HG02973 (cell line): ENCODE measurements around the gene SFXN1.

Experiments
- ATAC-seq: cut with Tn5 transposase; IDR thresholded peaks from one replicate; pipeline ENCODE4 v1.9.1; 2021; ENCODE audit warnings: moderate library complexity; ENCODE audit not compliant: unreplicated experiment

Gene SFXN1

DNA sequence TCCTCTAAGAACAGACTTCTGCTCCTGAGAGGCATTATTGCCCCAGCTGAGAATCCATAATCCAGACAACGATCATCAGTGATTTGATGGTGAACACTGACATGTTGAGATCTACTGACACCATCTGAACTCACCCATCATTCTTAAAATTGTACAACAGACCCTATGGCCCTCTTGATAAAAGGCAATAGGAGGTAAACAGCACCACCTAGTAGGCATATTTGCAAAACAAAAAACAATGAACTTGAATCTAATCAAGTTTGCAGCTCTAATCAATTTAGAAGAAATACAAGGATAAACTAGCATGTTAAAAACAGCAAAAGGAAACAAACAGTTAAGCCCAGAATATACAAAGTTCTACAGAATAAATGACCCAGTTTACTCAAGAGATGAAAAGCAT lies 89.6 kb downstream of the SFXN1 start:
- no peak for ATAC-seq

DNA sequence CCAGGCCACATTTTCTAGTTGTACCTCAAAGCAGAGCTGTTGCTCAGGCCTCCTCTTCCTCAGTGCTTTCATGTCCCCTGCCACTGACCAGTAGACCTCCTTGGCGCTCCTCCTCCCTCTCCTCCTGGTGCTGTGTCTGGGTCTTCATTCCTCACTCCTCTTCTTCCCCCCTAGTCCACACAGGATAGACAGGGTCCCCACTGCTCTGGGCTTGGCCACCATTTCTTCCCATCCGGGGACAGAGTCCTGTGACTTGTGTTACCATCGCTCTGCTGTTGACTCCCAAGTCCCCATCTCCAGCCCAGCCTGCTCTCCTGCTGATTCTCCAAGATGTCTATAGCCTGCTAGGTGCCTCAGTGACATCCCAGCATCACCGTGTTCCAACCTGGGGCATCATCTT lies 91.3 kb downstream of the SFXN1 start:
- ATAC-seq, result no peak

DNA sequence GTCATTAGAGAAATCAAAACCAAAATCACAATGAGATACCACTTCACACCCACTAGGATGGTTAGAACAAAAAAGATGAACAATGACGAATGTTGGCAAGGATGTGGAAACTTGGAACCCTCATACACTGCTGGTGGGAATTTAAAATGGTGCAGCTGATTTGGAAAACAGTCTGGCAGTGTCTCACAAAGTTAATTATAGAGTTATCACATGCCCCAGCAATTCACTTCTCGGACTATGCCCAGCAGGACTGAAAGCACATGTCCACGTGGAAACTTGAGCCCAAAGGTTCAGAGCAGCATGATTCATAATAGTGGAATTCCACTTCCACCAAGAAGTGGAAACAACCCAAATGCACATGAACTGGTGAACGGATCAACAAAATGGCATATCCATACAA lies 94.5 kb downstream of the SFXN1 start:
- ATAC-seq, result no peak

DNA sequence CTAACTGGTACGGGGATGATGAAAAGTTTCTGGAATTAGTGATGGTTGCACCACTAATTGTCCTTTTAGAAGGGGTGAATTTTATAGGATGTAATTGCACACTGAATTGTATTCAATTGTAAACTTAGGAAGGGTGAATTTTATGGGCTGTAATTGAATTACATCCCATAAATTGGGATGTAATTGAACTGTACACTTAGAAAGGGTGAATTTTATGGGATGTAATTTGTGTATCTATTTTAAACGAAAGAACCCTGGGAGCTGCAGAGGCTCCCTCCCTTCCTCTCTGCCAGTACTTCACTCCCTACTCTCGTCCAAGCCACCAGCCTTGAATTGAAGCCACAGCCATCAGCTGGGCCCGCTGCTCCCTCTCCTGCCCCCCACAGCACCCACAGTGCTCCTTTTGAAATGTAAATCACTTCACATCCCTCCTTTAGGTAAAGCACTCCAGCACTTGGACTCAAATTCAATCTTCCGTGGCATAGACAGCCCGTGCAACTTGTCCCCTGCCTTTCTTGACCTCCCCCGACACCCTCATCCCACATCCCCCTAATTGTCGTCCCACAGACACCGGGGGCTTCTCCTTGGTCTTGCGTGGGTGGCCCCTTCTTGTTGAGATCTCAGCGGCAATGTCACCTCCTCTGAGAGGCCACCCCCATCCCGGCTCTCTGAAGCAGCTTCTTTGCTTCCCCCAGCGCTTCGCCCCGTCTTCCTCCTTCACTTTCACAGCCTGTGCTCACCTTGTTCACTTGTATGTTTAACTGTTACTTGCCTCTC lies 95.3 kb downstream of the SFXN1 start:
- ATAC-seq, result no peak

DNA sequence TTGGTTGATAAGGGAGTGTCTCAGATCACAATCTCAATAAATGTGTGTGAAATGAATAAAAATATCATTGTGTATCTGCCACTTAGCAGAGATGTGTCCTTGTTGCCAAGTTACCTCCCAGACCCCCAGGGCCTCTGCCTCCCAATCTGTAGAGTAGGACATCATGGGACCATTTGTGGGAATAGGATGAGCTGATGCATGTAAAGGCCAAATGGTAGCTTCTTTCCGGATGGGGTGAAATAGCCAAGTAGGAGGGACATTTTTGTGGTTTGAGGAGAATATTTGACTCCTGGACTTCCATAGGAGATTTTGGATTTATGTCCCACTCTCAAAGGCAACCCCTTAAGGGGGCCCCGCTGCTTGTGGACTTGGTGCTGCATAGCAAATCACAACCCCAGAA lies 96.9 kb downstream of the SFXN1 start:
- ATAC-seq, result no peak

DNA sequence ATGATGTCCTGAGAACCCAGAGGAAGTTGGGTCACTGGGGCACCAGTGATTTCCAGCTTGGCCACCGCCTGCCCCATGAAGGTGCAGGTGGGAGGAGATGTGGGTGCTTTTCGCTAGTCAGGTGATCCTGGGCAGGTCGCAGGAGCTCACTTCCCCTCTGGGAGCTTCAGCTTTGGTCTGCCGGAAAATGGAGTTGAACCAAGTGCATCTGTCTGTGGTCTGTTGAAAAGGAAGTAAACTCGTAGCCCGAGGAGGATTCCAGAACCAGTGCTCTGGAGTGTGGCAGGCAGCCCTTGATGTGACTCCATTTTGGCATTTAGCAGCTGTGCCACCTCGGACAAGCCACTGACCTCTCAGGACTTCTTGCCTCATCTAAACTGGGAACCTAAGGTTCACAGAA lies 97.7 kb downstream of the SFXN1 start:
- no peak for ATAC-seq

DNA sequence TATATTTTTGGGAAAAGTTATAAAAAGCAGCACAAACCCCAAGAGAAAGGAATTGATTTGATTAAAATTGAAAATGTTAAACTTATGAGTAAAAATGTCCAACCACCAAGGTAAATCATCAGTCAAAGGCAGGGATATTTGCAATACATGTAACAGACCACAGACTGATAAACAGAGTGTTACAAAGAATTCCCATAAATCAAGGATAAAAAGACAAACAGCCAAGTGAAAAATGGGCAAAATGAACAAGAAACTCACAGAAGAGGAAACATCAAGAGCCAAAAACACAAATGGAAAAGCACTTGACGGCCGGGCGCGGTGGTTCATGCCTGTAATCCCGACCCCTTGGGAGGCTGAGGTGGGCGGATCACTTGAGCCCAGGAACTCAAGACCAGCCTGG lies 98.2 kb downstream of the SFXN1 start:
- no peak for ATAC-seq
